Mesendoderm (in vitro differentiated cells): Measurements from ENCODE around the gene WDPCP.

Experiments used
- DNase-seq: peaks from one replicate; pipeline ENCODE4 v3.0.0; 2013
- H2AK5ac ChIP-seq: 2 replicates; pipeline ENCODE4 v1.6.1; 2013; ENCODE audit warnings: low read length, inconsistent platforms
- H2BK120ac ChIP-seq: 2 replicates; pipeline ENCODE4 v1.6.1; 2013; ENCODE audit warnings: low read depth, mild to moderate bottlenecking, low read length, moderate library complexity, mixed read lengths
- H2BK15ac ChIP-seq: replicated peaks from 2 replicates; pipeline ENCODE4 v1.6.1; 2013; ENCODE audit warnings: low read depth, mild to moderate bottlenecking, moderate library complexity
- H2BK5ac ChIP-seq: 2 replicates; pipeline ENCODE4 v1.6.1; 2013; ENCODE audit warnings: low read length, inconsistent platforms
- H3K18ac ChIP-seq: 2 replicates; pipeline ENCODE4 v1.6.1; 2013; ENCODE audit warnings: mild to moderate bottlenecking, low read length, mixed read lengths
- H3K23ac ChIP-seq: one replicate; pipeline ENCODE4 v1.6.1; 2013; ENCODE audit warnings: low read length
- H3K27ac ChIP-seq: 2 replicates; pipeline ENCODE4 v1.5.1; 2013; ENCODE audit warnings: low read depth, mild to moderate bottlenecking, inconsistent platforms, low read length, moderate library complexity
- H3K27me3 ChIP-seq: 2 replicates; pipeline ENCODE4 v1.6.1; 2013; ENCODE audit warnings: low read length, control low read depth, mild to moderate bottlenecking, inconsistent platforms; ENCODE audit not compliant: insufficient read depth, poor library complexity
- H3K36me3 ChIP-seq: 2 replicates; pipeline ENCODE4 v1.6.1; 2013; ENCODE audit warnings: low read length, inconsistent platforms; ENCODE audit not compliant: control insufficient read depth, insufficient read depth
- H3K4ac ChIP-seq: one replicate; pipeline ENCODE4 v1.6.1; 2013; ENCODE audit warnings: low read depth, mild to moderate bottlenecking, low read length, moderate library complexity
- H3K4me1 ChIP-seq: 2 replicates; pipeline ENCODE4 v1.6.1; 2013; ENCODE audit warnings: low read depth, low read length, inconsistent platforms; ENCODE audit not compliant: control insufficient read depth
- H3K4me2 ChIP-seq: 2 replicates; pipeline ENCODE4 v1.6.1; 2013; ENCODE audit warnings: low read length
- H3K4me3 ChIP-seq: 2 replicates; pipeline ENCODE4 v1.5.1; 2013; ENCODE audit warnings: mild to moderate bottlenecking, low read length
- H3K56ac ChIP-seq: one replicate; pipeline ENCODE4 v1.6.1; 2013; ENCODE audit warnings: low read length
- H3K79me1 ChIP-seq: 2 replicates; pipeline ENCODE4 v1.6.1; 2013; ENCODE audit warnings: low read length, inconsistent platforms
- H3K79me2 ChIP-seq: 2 replicates; pipeline ENCODE4 v1.6.1; 2013; ENCODE audit warnings: mild to moderate bottlenecking, low read length; ENCODE audit not compliant: control insufficient read depth, insufficient read depth
- H3K9ac ChIP-seq: 2 replicates; pipeline ENCODE4 v1.6.1; 2013; ENCODE audit warnings: low read length, inconsistent platforms
- H4K5ac ChIP-seq: one replicate; pipeline ENCODE4 v1.6.1; 2013; ENCODE audit warnings: low read length
- H4K8ac ChIP-seq: one replicate; pipeline ENCODE4 v1.6.1; 2013; ENCODE audit warnings: low read depth, mild to moderate bottlenecking, control low read depth, low read length, moderate library complexity
- WGBS: extraction: QIAGEN DNeasy Blood & Tissue Kit; methylation state at CpG from one replicate; pipeline ENCODE4 v1.1.7; 2013; ENCODE audit warnings: low lambda C conversion rate, missing lambda C conversion rate; ENCODE audit not compliant: insufficient coverage; ENCODE audit errors: extremely low coverage; 5-methylcytosine and 5-hydroxymethylcytosine counted together

The WDPCP gene

DNA sequence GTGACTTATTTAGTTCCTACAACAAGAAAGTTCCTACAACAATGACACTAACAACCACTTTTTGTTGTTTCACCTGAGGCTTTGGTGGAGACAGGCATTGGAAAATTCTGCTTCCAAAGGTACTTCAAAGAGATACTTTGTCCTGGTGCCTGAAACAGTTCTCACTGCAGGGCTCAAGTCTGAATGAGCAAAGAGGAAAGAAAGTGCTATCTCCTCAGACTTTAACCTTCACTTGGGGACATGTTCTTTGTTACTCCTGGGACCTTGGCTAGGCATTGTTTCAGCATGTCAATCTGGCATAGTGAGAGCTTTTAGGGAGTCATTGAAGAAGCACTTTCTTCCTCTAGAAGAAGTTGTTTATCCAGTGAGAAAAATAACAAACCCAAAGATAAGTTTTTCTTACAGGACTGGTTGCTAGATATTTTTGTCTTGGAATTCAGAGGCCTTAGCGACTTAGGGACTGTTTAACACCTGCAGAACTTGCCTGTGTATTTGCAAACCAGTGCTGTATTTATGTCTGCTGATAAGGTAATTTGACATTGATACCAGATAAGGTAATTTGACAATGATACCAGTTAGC, 12.7 kb upstream of the WDPCP start:
- no peak overlapping the region for H4K5ac ChIP-seq
- H3K4me2 ChIP-seq: no peak overlapping the region
- H3K4ac ChIP-seq: peak overlapping the region; percentile 16
- H3K4me3 ChIP-seq: no peak overlapping the region
- no peak overlapping the region for H2BK120ac ChIP-seq
- WGBS: no CpG with 5 or more reads among the region's 1 CpG
- H3K27me3 ChIP-seq: no peaks in the 10 kb centered on the region
- no peak overlapping the region for H3K56ac ChIP-seq
- no peak overlapping the region for H2BK15ac ChIP-seq
- peak overlapping the region; percentile 66 for H3K27ac ChIP-seq
- peaks cover 3% of the 10 kb centered on the region for H3K4me1 ChIP-seq
- no peak overlapping the region for H3K23ac ChIP-seq
- H2BK5ac ChIP-seq: no peak overlapping the region
- no peak overlapping the region for H2AK5ac ChIP-seq
- no peaks in the 10 kb centered on the region for H3K79me2 ChIP-seq
- H3K79me1 ChIP-seq: peaks cover 5% of the 10 kb centered on the region
- no peak overlapping the region for H3K18ac ChIP-seq
- H3K9ac ChIP-seq: no peak overlapping the region
- H4K8ac ChIP-seq: no peak overlapping the region
- peak; percentile 93 for DNase-seq
- peaks cover 1% of the 10 kb centered on the region for H3K36me3 ChIP-seq

DNA sequence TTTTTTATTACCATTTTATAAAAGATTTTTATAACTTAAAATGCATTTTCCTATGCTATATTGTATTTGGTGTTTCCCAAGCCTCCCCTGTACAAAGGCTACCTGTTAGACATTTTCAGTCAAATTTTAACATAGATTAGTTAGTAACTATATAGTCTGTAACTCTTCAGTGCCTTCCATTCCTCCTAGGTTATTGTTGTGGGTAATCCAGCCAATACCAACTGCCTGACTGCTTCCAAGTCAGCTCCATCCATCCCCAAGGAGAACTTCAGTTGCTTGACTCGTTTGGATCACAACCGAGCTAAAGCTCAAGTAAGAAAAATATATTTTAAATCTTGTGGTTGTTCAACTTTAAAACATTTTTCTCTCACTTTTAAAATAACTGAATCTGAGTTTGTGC, 10.7 kb upstream of the WDPCP start:
- H4K8ac ChIP-seq: no peak overlapping the region
- no peak overlapping the region for H2AK5ac ChIP-seq
- no CpG with 5 or more reads among the region's 2 CpGs for WGBS
- no peak overlapping the region for H2BK15ac ChIP-seq
- H3K4me2 ChIP-seq: no peak overlapping the region
- H3K23ac ChIP-seq: no peak overlapping the region
- H3K9ac ChIP-seq: no peak overlapping the region
- no peak overlapping the region for H3K18ac ChIP-seq
- H3K56ac ChIP-seq: no peak overlapping the region
- H4K5ac ChIP-seq: no peak overlapping the region
- no peak overlapping the region for H3K4me3 ChIP-seq
- H2BK120ac ChIP-seq: no peak overlapping the region
- no peak overlapping the region for H2BK5ac ChIP-seq
- H3K4me1 ChIP-seq: peaks cover 3% of the 10 kb centered on the region
- H3K36me3 ChIP-seq: no peaks in the 10 kb centered on the region
- H3K79me2 ChIP-seq: peaks cover 2% of the 10 kb centered on the region
- H3K79me1 ChIP-seq: peaks cover 6% of the 10 kb centered on the region
- H3K4ac ChIP-seq: no peak overlapping the region
- H3K27ac ChIP-seq: no peak overlapping the region
- H3K27me3 ChIP-seq: no peaks in the 10 kb centered on the region
- no peak for DNase-seq

DNA sequence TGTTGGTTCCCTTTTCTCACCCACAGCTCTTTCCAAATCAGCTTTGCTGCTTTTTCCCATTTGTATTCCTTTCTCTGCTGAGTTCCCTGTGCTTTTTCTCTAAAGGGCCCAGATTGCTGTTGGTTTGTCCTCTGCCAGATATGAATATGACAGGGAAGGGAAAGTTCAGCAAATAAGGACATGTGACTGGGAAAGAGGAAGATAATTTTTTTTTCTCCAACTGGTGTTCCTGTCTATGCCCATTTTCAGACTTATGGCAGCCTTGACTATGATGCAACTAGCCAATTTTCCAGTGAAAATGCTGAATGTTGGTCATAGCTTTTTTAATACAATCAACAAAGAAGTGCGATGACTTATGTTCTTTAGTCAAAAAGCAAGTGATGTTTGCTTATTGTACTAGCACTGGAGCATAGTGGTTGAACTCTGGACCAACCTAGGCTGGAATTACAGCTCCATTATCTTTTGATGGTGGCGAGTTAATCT, 8.2 kb upstream of the WDPCP start:
- Histone ChIP-seq H3K18ac (no peak overlapping the region), H3K23ac (no peak overlapping the region), H3K4me3 (no peak overlapping the region), H3K4me2 (no peak overlapping the region), H3K4me1 (peaks cover 3% of the 10 kb centered on the region), H2AK5ac (no peak overlapping the region), H2BK120ac (no peak overlapping the region), H4K8ac (no peak overlapping the region), H3K79me1 (peaks cover 9% of the 10 kb centered on the region), H3K79me2 (peaks cover 8% of the 10 kb centered on the region), H3K27me3 (no peaks in the 10 kb centered on the region), H3K9ac (no peak overlapping the region), H3K27ac (no peak overlapping the region), H3K4ac (no peak overlapping the region), H4K5ac (no peak overlapping the region), H3K36me3 (no peaks in the 10 kb centered on the region), H3K56ac (no peak overlapping the region), H2BK5ac (no peak overlapping the region), H2BK15ac (no peak overlapping the region)
- DNase-seq: no peak
- no CpG with 5 or more reads among the region's 2 CpGs for WGBS

DNA sequence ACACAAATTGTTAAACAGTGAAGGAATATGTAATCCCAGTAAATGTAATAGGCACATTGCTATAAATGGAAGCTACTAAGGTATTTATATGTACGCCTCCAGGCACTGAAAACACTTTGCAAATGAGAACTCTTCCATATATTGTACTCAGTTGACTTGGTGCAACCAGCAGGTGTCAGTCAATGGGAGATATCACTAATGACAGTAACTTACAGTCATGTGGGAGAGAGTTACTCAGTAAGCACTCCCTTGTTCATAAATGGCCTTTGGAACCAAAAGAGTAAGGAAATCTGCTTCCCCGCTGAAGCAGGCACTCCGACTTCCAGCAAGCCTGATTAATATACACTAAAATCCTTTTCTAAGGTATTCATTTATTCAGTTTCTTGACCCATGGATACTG, 6.4 kb upstream of the WDPCP start:
- no peak overlapping the region for H2AK5ac ChIP-seq
- H3K4me3 ChIP-seq: no peak overlapping the region
- no peak overlapping the region for H3K27ac ChIP-seq
- H3K79me1 ChIP-seq: peaks cover 14% of the 10 kb centered on the region
- no peak overlapping the region for H3K4ac ChIP-seq
- H2BK120ac ChIP-seq: no peak overlapping the region
- no peak overlapping the region for H2BK5ac ChIP-seq
- no peak for DNase-seq
- H4K5ac ChIP-seq: no peak overlapping the region
- no peak overlapping the region for H2BK15ac ChIP-seq
- H3K23ac ChIP-seq: no peak overlapping the region
- no peak overlapping the region for H3K56ac ChIP-seq
- H3K4me1 ChIP-seq: peaks cover 5% of the 10 kb centered on the region
- H3K4me2 ChIP-seq: no peak overlapping the region
- peaks cover 1% of the 10 kb centered on the region for H3K36me3 ChIP-seq
- no CpG with 5 or more reads among the region's 3 CpGs for WGBS
- peaks cover 23% of the 10 kb centered on the region for H3K79me2 ChIP-seq
- H4K8ac ChIP-seq: no peak overlapping the region
- no peaks in the 10 kb centered on the region for H3K27me3 ChIP-seq
- H3K18ac ChIP-seq: no peak overlapping the region
- no peak overlapping the region for H3K9ac ChIP-seq

DNA sequence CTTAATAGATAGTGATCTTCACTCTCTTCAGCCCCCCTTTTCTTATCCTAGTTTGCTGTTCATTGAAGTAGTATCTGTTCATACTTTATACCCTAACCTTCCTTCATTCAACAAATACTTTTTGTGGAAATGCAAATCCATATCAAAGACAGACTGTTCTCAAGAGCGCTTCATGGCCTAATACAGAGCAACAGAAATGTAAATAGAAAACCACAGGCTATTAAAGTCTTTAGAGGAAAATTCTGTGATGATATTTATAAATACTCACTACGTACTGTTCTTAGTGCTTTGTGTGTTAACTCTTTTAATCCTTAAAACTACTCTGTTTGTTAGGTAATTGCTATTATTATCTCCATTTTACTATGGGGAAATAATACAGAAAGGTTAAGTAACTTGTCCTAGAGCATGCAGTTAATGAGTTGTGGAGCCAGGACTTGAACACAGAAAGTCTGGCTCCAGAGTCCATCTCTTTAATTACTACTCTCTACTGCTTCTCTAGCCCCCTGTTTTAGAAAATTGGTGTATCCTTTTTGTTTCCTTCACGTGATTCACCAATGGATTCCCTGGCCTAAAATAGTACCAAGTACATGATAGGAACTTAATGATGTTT, 3.4 kb upstream of the WDPCP start:
- Histone ChIP-seq H2BK5ac (no peak overlapping the region), H3K18ac (no peak overlapping the region), H4K5ac (no peak overlapping the region), H3K27ac (no peak overlapping the region), H4K8ac (no peak overlapping the region), H3K4me2 (no peak overlapping the region), H3K4me1 (peaks cover 5% of the 10 kb centered on the region), H3K9ac (no peak overlapping the region), H3K79me2 (peaks cover 32% of the 10 kb centered on the region), H3K56ac (no peak overlapping the region), H2BK15ac (no peak overlapping the region), H3K4ac (no peak overlapping the region), H2AK5ac (no peak overlapping the region), H3K36me3 (peaks cover 1% of the 10 kb centered on the region), H3K79me1 (peaks cover 19% of the 10 kb centered on the region), H3K27me3 (no peaks in the 10 kb centered on the region), H3K23ac (no peak overlapping the region), H2BK120ac (no peak overlapping the region), H3K4me3 (no peak overlapping the region)
- no CpG with 5 or more reads among the region's 3 CpGs for WGBS
- no peak for DNase-seq
